Left hindlimb (tissue), 1 donor: ENCODE data around the gene ATOH8.

Source experiments
- DNase-seq: peaks from one replicate; pipeline ENCODE4 v3.0.0-alpha.2; 2018

The ATOH8 gene

GRCh38 chr2:85772841-85773491, 19.2 kb downstream of the ATOH8 start:
- DNase-seq = no peak

- no peak for DNase-seq
These were observed 19.9 kb downstream of the ATOH8 start for GRCh38 chr2:85773692-85774091.

GRCh38 chr2:85774126-85774978, 20.6 kb downstream of the ATOH8 start:
- no peak for DNase-seq

GRCh38 chr2:85775406-85776381, 21.9 kb downstream of the ATOH8 start:
- no peak for DNase-seq

- no peak for DNase-seq
These were observed 22.9 kb downstream of the ATOH8 start for GRCh38 chr2:85776672-85777071.

GRCh38 chr2:85777441-85777861, 23.7 kb downstream of the ATOH8 start:
- DNase-seq = no peak

- DNase-seq = peak; percentile 30
These were observed 25.0 kb downstream of the ATOH8 start for GRCh38 chr2:85778646-85779379.

- DNase-seq = no peak
These were observed 26.0 kb downstream of the ATOH8 start for GRCh38 chr2:85779641-85780315.

GRCh38 chr2:85780316-85781012, 26.7 kb downstream of the ATOH8 start:
- peak; percentile 55 for DNase-seq

GRCh38 chr2:85781013-85781332, 27.2 kb downstream of the ATOH8 start:
- no peak for DNase-seq

- peak; percentile 9 for DNase-seq
These were observed 30.0 kb downstream of the ATOH8 start for GRCh38 chr2:85783796-85784195.

GRCh38 chr2:85784474-85784986, 30.7 kb downstream of the ATOH8 start:
- no peak for DNase-seq

- peak; percentile 90 for DNase-seq
These were observed 31.4 kb downstream of the ATOH8 start for GRCh38 chr2:85785027-85785822.

- no peak for DNase-seq
These were observed 32.1 kb downstream of the ATOH8 start for GRCh38 chr2:85785871-85786270.

GRCh38 chr2:85786444-85786843, 32.7 kb downstream of the ATOH8 start:
- DNase-seq = no peak

GRCh38 chr2:85786865-85787264, 33.1 kb downstream of the ATOH8 start:
- DNase-seq = no peak

- no peak for DNase-seq
These were observed 33.6 kb downstream of the ATOH8 start for GRCh38 chr2:85787282-85787980.

GRCh38 chr2:85787981-85788340, 34.2 kb downstream of the ATOH8 start:
- DNase-seq = no peak

GRCh38 chr2:85788603-85789002, 34.8 kb downstream of the ATOH8 start:
- DNase-seq = peak; percentile 19

GRCh38 chr2:85789271-85789670, 35.5 kb downstream of the ATOH8 start:
- no peak for DNase-seq
